ENCODE results near the gene AIFM1. TPM values are rescaled to one million over a fixed set of nuclear protein-coding genes. Genes with fewer than 3 reads are reported as not detected.

Gene AIFM1
- polyA plus RNA-seq, 1 donor: 21.3 TPM

DNA sequence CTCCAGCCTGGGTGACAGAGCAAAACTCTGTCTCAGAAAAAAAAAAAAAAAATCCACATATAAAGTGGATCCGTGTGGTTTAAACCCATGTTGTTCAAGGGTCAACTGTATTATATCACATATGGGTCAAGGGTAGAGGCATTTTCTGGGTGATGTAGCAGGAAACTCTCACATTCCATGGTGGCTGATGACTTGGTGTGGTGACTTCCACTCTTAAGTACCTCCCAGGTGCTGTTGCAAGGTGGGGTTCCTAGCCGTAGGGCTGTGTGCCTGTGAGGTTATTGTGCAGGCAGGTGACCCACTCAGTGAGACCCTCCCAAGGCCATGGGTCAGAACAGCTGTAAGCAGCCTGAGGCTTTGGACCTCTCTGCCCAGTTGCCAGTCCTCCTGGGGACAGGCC lies 72.4 kb downstream of the AIFM1 start:
- DNase-seq (ENCODE audit: low read depth): no peak

DNA sequence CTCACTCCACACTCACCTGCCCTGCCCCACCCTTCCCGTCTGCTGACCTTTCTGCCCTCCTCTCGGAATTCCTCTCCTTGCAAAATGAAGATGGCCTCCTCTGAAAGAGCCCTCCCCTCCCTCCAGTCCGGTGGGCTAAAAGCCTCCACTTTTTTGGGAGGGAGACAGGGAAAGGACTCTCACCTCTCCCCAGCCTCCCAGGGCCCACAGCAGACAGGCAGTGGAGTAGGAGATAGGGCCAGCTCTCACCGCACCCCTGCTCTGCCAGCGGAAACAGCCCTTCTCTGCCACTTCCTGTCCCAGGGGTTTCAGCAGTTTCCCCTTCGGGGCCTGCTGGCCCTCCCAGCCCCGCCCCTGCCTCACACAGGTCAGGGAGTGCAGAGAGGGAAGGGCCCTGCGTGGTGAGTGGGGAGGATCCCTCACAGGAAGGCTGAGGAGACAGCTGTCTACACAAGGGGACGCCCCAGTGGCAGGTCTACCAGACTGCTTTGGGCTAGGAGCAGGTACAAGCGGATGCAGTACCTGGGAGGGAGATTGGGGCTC lies 73.6 kb downstream of the AIFM1 start:
- DNase-seq (ENCODE audit: low read depth): no peak

DNA sequence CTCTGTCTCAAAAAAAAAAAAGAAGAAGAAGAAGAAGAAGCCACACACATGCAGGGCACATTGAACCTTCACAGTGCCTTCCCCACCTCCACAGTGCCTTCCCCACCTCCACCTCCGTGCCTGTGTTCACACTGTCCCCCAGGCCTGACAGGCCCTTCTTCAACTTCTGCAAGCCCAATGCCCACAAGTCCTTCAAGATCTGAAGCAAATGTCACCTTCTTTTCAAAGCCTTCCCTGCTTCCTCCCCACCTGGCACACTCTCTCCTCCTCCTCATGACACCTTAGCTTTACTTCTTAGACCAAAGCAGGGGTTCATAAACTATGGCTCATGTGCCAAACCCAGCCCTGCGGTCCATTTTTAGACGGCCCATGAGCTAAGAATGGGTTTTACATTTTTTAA lies 75.3 kb downstream of the AIFM1 start:
- DNase-seq (ENCODE audit: low read depth): no peak

DNA sequence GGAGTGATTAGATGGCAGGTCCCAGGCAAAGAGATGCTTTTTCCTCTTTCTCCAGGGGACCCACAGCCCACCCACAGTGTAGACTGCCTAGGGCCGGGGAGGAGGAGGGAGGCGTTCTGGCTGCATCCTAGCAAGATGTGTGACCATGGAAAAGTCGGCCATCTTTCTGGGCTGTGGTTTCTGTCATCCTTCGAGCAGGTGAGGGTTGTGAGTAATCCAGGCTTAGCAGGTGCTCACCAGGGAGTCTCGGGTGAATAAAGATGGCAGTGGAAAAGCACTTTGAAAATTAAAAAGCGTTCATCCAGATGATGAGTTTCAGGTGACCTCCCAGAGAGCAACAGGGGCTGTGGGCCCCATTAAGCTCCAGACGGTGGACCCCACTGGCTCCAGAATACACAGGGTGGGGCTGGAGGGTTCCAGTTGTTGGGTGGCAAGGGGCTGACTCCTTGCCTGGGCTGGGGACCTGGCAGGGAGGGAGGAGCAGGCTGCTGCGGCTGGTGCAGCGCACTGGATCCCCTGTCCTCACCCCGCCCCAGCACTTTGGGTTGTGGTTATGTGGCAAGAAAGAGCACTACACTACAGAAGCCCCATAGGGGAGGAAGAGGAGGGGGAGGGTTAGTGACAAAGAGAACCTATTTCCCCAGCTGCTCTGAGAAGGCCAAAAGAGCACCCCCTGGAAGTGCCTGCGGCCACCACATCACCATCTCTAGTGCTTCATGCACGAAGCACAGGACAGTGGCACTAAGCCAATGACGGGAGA lies 79.0 kb downstream of the AIFM1 start:
- DNase-seq (ENCODE audit: low read depth): no peak

- DNase-seq (ENCODE audit: low read depth): no peak
These were observed 79.8 kb downstream of the AIFM1 start for GRCh38 chrX:130085551-130086446.

DNA sequence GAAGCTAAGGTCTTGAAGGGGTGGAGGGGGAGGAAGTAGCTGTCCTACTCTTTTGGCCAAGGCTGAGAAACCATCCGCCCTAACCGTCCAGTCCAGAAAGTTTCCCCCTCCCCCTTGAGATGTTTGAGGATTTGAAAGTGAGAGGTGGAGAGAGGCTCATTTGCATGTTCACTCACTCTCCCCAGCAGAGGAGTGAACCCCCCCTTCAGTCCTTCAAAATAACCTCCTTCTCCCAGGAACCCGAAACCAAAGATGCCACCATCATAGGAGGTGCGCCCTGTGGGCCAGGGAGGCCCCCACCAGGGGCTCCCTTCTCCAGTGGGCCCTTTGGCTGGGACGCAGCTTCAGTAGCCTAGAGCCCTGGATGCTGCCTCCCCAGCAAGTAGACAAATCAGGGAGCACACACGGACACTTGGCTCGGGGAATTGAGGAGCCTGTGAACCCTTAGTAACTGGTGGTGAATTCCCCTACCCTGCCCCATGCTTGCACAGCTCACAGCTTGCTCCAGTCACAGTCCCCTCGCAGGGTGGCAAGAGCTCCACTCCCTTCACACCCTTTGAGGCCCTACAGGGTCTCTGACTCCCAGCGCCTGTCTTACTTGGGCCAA lies 80.9 kb downstream of the AIFM1 start:
- DNase-seq (ENCODE audit: low read depth): no peak

- DNase-seq (ENCODE audit: low read depth): no peak
These were observed 81.8 kb downstream of the AIFM1 start for GRCh38 chrX:130083656-130084382.

GRCh38 chrX:130083107-130083490 lies 82.5 kb downstream of the AIFM1 start:
- DNase-seq (ENCODE audit: low read depth): no peak

GRCh38 chrX:130082244-130083106 lies 83.2 kb downstream of the AIFM1 start:
- no peak for DNase-seq (ENCODE audit: low read depth)

DNA sequence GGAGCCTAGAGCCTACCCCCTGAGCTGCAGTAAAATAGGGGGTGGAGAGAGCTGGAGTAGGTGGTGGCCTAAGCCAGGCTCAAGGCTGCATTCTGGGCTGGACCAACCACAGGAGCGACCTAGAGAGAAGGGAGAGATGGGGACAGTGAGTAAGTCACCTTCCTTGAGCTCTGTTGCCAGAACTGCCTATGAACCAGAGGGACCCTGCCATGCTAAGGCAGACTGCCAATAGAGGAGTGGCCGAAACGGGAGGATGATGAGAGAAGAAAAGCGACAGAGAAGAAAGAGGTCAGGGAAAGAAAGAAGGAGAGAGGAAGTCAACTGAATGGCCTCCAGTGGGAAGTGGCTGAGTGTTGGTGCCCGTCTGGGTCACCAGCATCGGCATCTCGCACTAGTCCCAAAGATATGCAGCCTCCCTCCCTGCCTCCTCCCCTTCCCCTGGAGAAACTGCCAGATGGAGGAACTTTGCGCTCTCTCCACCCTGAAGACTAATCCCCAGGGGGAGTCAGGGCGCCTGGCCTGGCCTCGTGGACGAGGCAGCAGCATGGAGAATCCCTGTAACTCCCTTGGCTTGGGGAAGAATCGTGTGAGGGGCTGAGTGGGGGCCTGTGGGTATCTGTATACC lies 84.1 kb downstream of the AIFM1 start:
- no peak for DNase-seq (ENCODE audit: low read depth)

GRCh38 chrX:130080791-130081367 lies 84.8 kb downstream of the AIFM1 start:
- no peak for DNase-seq (ENCODE audit: low read depth)

GRCh38 chrX:130079824-130080406 lies 85.7 kb downstream of the AIFM1 start:
- DNase-seq (ENCODE audit: low read depth): peak; percentile 28

Other genes starting within 250 kb of the AIFM1 start
- 15.6 TPM for gene BCORL1, start 183.2 kb downstream of the AIFM1 start, polyA plus RNA-seq (ENCODE audit: insufficient read length)
- gene ELF4, start 55.3 kb downstream of the AIFM1 start, polyA plus RNA-seq (ENCODE audit: insufficient read length): 8.5 TPM
- 0.43 TPM for gene RAB33A, start 6.1 kb upstream of the AIFM1 start, polyA plus RNA-seq (ENCODE audit: insufficient read length)
- 6.8 TPM for gene ZNF280C, start 103.1 kb upstream of the AIFM1 start, polyA plus RNA-seq (ENCODE audit: insufficient read length)
- gene SLC25A14, start 174.1 kb upstream of the AIFM1 start, polyA plus RNA-seq (ENCODE audit: insufficient read length): 9.3 TPM
- gene GPR119, start 219.8 kb upstream of the AIFM1 start, polyA plus RNA-seq (ENCODE audit: insufficient read length): not detected
- 19.1 TPM for gene RBMX2, start 236.1 kb upstream of the AIFM1 start, polyA plus RNA-seq (ENCODE audit: insufficient read length)

Data from forelimb muscle (tissue), 1 donor.